ENCODE data around the gene RNF217. TPM values are rescaled to one million over a fixed set of nuclear protein-coding genes. Genes with fewer than 3 reads are reported as not detected.

Gene RNF217
- total RNA-seq, 2 donors from 2014 or later = 24.0 to 28.1 TPM

- TF ChIP-seq, protein P1, sequence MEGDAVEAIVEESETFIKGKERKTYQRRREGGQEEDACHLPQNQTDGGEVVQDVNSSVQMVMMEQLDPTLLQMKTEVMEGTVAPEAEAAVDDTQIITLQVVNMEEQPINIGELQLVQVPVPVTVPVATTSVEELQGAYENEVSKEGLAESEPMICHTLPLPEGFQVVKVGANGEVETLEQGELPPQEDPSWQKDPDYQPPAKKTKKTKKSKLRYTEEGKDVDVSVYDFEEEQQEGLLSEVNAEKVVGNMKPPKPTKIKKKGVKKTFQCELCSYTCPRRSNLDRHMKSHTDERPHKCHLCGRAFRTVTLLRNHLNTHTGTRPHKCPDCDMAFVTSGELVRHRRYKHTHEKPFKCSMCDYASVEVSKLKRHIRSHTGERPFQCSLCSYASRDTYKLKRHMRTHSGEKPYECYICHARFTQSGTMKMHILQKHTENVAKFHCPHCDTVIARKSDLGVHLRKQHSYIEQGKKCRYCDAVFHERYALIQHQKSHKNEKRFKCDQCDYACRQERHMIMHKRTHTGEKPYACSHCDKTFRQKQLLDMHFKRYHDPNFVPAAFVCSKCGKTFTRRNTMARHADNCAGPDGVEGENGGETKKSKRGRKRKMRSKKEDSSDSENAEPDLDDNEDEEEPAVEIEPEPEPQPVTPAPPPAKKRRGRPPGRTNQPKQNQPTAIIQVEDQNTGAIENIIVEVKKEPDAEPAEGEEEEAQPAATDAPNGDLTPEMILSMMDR (conservative IDR thresholded peaks at IDR 0.05) = no peak
- Histone ChIP-seq H3K9ac (ENCODE audit: extremely low read depth, low read length, poor library complexity, severe bottlenecking) (no peak overlapping the region), H3K27me3 (ENCODE audit: control insufficient read depth, insufficient read depth, low read length, poor library complexity, severe bottlenecking) (no peaks in the 10 kb centered on the region), H3K9me3 (ENCODE audit: control insufficient read depth, low read length) (no peaks in the 10 kb centered on the region), H3K4me1 (ENCODE audit: control insufficient read depth, insufficient read depth, low read length) (no peaks in the 10 kb centered on the region), H3K27ac (ENCODE audit: low read depth, low read length) (no peak overlapping the region), H3K4me3 (ENCODE audit: low read length) (no peak overlapping the region), H3K36me3 (ENCODE audit: control insufficient read depth, insufficient read depth, low read length) (no peaks in the 10 kb centered on the region)
- Mint-ChIP-seq H3K4me1 (peaks cover 20% of the 10 kb centered on the region), H3K27me3 (ENCODE audit: insufficient read depth) (no peaks in the 10 kb centered on the region), H3K4me3 (no peak overlapping the region), H3K27ac (no peak overlapping the region), H3K36me3 (ENCODE audit: low read depth) (peaks cover 10% of the 10 kb centered on the region), H3K9me3 (peaks cover 5% of the 10 kb centered on the region)
- no peak for DNase-seq
- 82 to 94% methylated on average over 1 of the region's 2 CpGs for WGBS, 2 experiments (ENCODE audit: insufficient coverage in 1 of 2, insufficient read length in 1 of 2)
Measured at GRCh38 chr6:125003070-125003469, 40.8 kb downstream of the RNF217 start.

DNA sequence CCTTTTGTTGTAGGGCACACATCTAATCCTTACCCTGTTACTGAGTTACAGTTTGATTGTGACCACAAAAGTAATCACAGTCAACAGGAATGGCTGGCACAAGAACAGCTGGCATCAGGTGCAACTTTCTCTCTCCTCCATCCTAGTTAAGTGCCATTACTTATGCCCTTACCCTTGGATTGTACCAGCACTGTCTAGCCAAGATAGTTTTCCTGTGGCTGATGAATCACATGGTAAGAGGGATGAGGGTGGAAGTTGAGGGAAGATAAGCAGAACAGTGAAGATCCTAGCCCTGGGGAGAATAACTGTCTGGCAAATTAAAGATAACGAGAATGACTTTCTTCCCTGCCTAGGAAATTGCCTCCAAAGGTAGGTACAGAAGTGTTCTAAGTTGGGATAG, 42.0 kb downstream of the RNF217 start:
- H3K4me3 Mint-ChIP-seq = no peak overlapping the region

GRCh38 chr6:125004797-125005595, 42.8 kb downstream of the RNF217 start:
- H3K4me3 Mint-ChIP-seq = no peak overlapping the region
- no peaks in the 10 kb centered on the region for H3K27me3 Mint-ChIP-seq (ENCODE audit: insufficient read depth)
- H3K4me3 ChIP-seq (ENCODE audit: low read length) = no peak overlapping the region
- H3K27ac ChIP-seq (ENCODE audit: low read depth, low read length) = no peak overlapping the region
- peaks cover 22% of the 10 kb centered on the region for H3K4me1 Mint-ChIP-seq
- no peaks in the 10 kb centered on the region for H3K9me3 ChIP-seq (ENCODE audit: control insufficient read depth, low read length)
- no peak overlapping the region for H3K27ac Mint-ChIP-seq
- no peak for DNase-seq
- no peaks in the 10 kb centered on the region for H3K27me3 ChIP-seq (ENCODE audit: control insufficient read depth, insufficient read depth, low read length, poor library complexity, severe bottlenecking)
- peaks cover 10% of the 10 kb centered on the region for H3K36me3 Mint-ChIP-seq (ENCODE audit: low read depth)
- 91 to 92% methylated on average over 2 of the region's 2 CpGs for WGBS, 2 experiments (ENCODE audit: insufficient coverage in 1 of 2, insufficient read length in 1 of 2)
- no peak overlapping the region for H3K9ac ChIP-seq (ENCODE audit: extremely low read depth, low read length, poor library complexity, severe bottlenecking)
- peaks cover 5% of the 10 kb centered on the region for H3K9me3 Mint-ChIP-seq
- H3K36me3 ChIP-seq (ENCODE audit: control insufficient read depth, insufficient read depth, low read length) = no peaks in the 10 kb centered on the region
- no peaks in the 10 kb centered on the region for H3K4me1 ChIP-seq (ENCODE audit: control insufficient read depth, insufficient read depth, low read length)
- TF ChIP-seq, protein P1 (conservative IDR thresholded peaks at IDR 0.05) = no peak

More for the DNA sequence above, 42.0 kb downstream of the RNF217 start:
- no peak overlapping the region for H3K4me3 ChIP-seq (ENCODE audit: low read length)
- Mint-ChIP-seq H3K27me3 (ENCODE audit: insufficient read depth) (no peaks in the 10 kb centered on the region), H3K4me1 (peaks cover 22% of the 10 kb centered on the region), H3K36me3 (ENCODE audit: low read depth) (peaks cover 10% of the 10 kb centered on the region), H3K27ac (no peak overlapping the region), H3K9me3 (peaks cover 5% of the 10 kb centered on the region)
- WGBS, 2 experiments (ENCODE audit: insufficient coverage in 1 of 2, insufficient read length in 1 of 2) = 91% methylated on average over 1 of the region's 1 CpG
- TF ChIP-seq, protein P1 (conservative IDR thresholded peaks at IDR 0.05) = no peak
- no peaks in the 10 kb centered on the region for H3K9me3 ChIP-seq (ENCODE audit: control insufficient read depth, low read length)
- H3K27ac ChIP-seq (ENCODE audit: low read depth, low read length) = no peak overlapping the region
- H3K9ac ChIP-seq (ENCODE audit: extremely low read depth, low read length, poor library complexity, severe bottlenecking) = no peak overlapping the region
- H3K4me1 ChIP-seq (ENCODE audit: control insufficient read depth, insufficient read depth, low read length) = no peaks in the 10 kb centered on the region
- DNase-seq = no peak
- no peaks in the 10 kb centered on the region for H3K27me3 ChIP-seq (ENCODE audit: control insufficient read depth, insufficient read depth, low read length, poor library complexity, severe bottlenecking)
- no peaks in the 10 kb centered on the region for H3K36me3 ChIP-seq (ENCODE audit: control insufficient read depth, insufficient read depth, low read length)
